Stimulated activated CD4-positive, alpha-beta T cell treated with anti-CD3 and anti-CD28 coated beads, Interleukin-1b, Interleukin-23, amount 100 ng/mL, for 48 hours (primary cell): Measurements from ENCODE around the gene BTBD9.

ENCODE experiments used
- DNase-seq: peaks from one replicate; pipeline ENCODE4 v3.0.0-alpha.2; 2020

BTBD9 gene

GRCh38 chr6:38169977-38170526, 469.7 kb downstream of the BTBD9 start:
- DNase-seq, result no peak

GRCh38 chr6:38169221-38169976, 470.3 kb downstream of the BTBD9 start:
- no peak for DNase-seq

- DNase-seq, result no peak
Observed at GRCh38 chr6:38168699-38169098, 471.0 kb downstream of the BTBD9 start.

- DNase-seq, result no peak
Observed at GRCh38 chr6:38168126-38168525, 471.6 kb downstream of the BTBD9 start.

GRCh38 chr6:38167598-38167997, 472.1 kb downstream of the BTBD9 start:
- no peak for DNase-seq

- no peak for DNase-seq
Observed at GRCh38 chr6:38166411-38167240, 473.1 kb downstream of the BTBD9 start.

GRCh38 chr6:38164671-38165108, 475.0 kb downstream of the BTBD9 start:
- no peak for DNase-seq

GRCh38 chr6:38164131-38164481, 475.6 kb downstream of the BTBD9 start:
- DNase-seq, result no peak

GRCh38 chr6:38163186-38164130, 476.3 kb downstream of the BTBD9 start:
- DNase-seq, result no peak

- DNase-seq, result no peak
Observed at GRCh38 chr6:38162493-38163185, 477.1 kb downstream of the BTBD9 start.

- DNase-seq, result no peak
Observed at GRCh38 chr6:38161754-38162492, 477.8 kb downstream of the BTBD9 start.

GRCh38 chr6:38161331-38161730, 478.4 kb downstream of the BTBD9 start:
- no peak for DNase-seq

- no peak for DNase-seq
Observed at GRCh38 chr6:38160831-38161230, 478.9 kb downstream of the BTBD9 start.

- DNase-seq, result no peak
Observed at GRCh38 chr6:38159596-38159995, 480.1 kb downstream of the BTBD9 start.

- DNase-seq, result no peak
Observed at GRCh38 chr6:38158762-38159350, 480.9 kb downstream of the BTBD9 start.

- DNase-seq, result no peak
Observed at GRCh38 chr6:38157905-38158304, 481.8 kb downstream of the BTBD9 start.

- no peak for DNase-seq
Observed at GRCh38 chr6:38156818-38157565, 482.7 kb downstream of the BTBD9 start.

GRCh38 chr6:38155621-38156204, 484.0 kb downstream of the BTBD9 start:
- no peak for DNase-seq

GRCh38 chr6:38155144-38155543, 484.6 kb downstream of the BTBD9 start:
- DNase-seq, result no peak

- no peak for DNase-seq
Observed at GRCh38 chr6:38154731-38155130, 485.0 kb downstream of the BTBD9 start.
